GM12878 (cell line): ENCODE results near the gene OXER1. TPM values are rescaled to one million over a fixed set of nuclear protein-coding genes. Genes with fewer than 3 reads are reported as not detected.

Experiments
- ATAC-seq: fragments of 200-7000 bp; cut with Tn5 transposase; 3 replicates; pipeline ENCODE4 v1.9.1; 2020; ENCODE audit warnings: mild to moderate bottlenecking, moderate library complexity
- BruUV-seq: library from RNA; stranded (reverse); fragments of 400-500 nt; replicated peaks from 2 replicates; lab custom pipeline; 2021; lab: Mats Ljungman, UMichigan
- CTCF ChIA-PET: fragments of 300-600 bp; sonication (Branson Sonifier 250); formaldehyde crosslinking; extraction: SDS; loops from one replicate; lab custom pipeline; 2021; ENCODE audit warnings: inconsistent platforms; lab: Yijun Ruan, JAX
- POLR2A ChIA-PET: fragments of 350-600 bp; formaldehyde crosslinking; extraction: SDS; loops from one replicate; lab custom pipeline; 2021; ENCODE audit warnings: inconsistent platforms; lab: Charles Lee
- RAD21 ChIA-PET: fragments of 300-600 bp; sonication (Branson Sonifier 250); formaldehyde crosslinking; loops from one replicate; lab custom pipeline; 2023; ENCODE audit warnings: antibody characterized with exemption; ENCODE audit not compliant: unreplicated experiment; lab: Charles Lee
- SMC1A ChIA-PET: fragments of 300-600 bp; sonication (Branson Sonifier 250); formaldehyde crosslinking; loops from one replicate; lab custom pipeline; 2023; ENCODE audit not compliant: unreplicated experiment, uncharacterized antibody; lab: Charles Lee
- DNase-seq: peaks from one replicate; pipeline ENCODE4 v3.0.0-alpha.2; 2011; ENCODE audit warnings: low read depth, low spot score
- FAIRE-seq: peaks from 3 replicates; lab custom pipeline; 2011; peaks lifted over from hg19 to GRCh38; lab: Jason Lieb, UNC
- H2AFZ ChIP-seq: 2 replicates; pipeline ENCODE4 v1.6.0; 2011; ENCODE audit warnings: low read depth, low read length, control low read depth; ENCODE audit not compliant: control insufficient read depth
- H3K27ac ChIP-seq: 2 replicates; pipeline ENCODE4 v1.5.1; 2011; ENCODE audit warnings: control low read depth; ENCODE audit not compliant: control insufficient read depth, insufficient read depth
- H3K27me3 ChIP-seq, 2 experiments: replicated peaks in 1 of 2; 2 replicates each; pipeline versions ENCODE4 v1.6.0 to v1.6.1; 2011; ENCODE audit warnings: low read length in 1 of 2; ENCODE audit not compliant: control insufficient read depth in 2 of 2, insufficient read depth in 2 of 2
- H3K36me3 ChIP-seq, 2 experiments: 2 replicates each; pipeline ENCODE4 v1.5.1; 2011; ENCODE audit warnings: low read length in 1 of 2; ENCODE audit not compliant: control insufficient read depth in 2 of 2, insufficient read depth in 2 of 2
- H3K4me1 ChIP-seq: 2 replicates; pipeline ENCODE4 v1.6.1; 2011; ENCODE audit warnings: mild to moderate bottlenecking, low read length, moderate library complexity, mixed read lengths; ENCODE audit not compliant: control insufficient read depth, insufficient read depth
- H3K4me2 ChIP-seq: 2 replicates; pipeline ENCODE4 v1.6.0; 2011; ENCODE audit warnings: control low read depth; ENCODE audit not compliant: control insufficient read depth, insufficient read depth
- H3K4me3 ChIP-seq: fragments of 200-600 bp; sonication (generic); 2 replicates; pipeline ENCODE4 v1.5.1; 2016
- H3K79me2 ChIP-seq: 2 replicates; pipeline ENCODE4 v1.6.0; 2011; ENCODE audit warnings: low read length; ENCODE audit not compliant: control insufficient read depth, insufficient read depth
- H3K9ac ChIP-seq: 2 replicates; pipeline ENCODE4 v1.8.0; 2011; ENCODE audit warnings: low read length, control low read depth, mixed read lengths; ENCODE audit not compliant: control insufficient read depth, insufficient read depth
- H3K9me3 ChIP-seq: replicated peaks from 3 replicates; pipeline ENCODE4 v1.5.1; 2011; ENCODE audit warnings: mild to moderate bottlenecking, low read length; ENCODE audit not compliant: control insufficient read depth, insufficient read depth
- H4K20me1 ChIP-seq: 2 replicates; pipeline ENCODE4 v1.6.0; 2011; ENCODE audit not compliant: control insufficient read depth, insufficient read depth
- EED ChIP-seq: sonication (generic); IDR thresholded peaks from 2 replicates; pipeline ENCODE4 v1.6.1; 2016; ENCODE audit warnings: antibody characterized with exemption, low read depth
- EGR1 ChIP-seq, 2 experiments: IDR thresholded peaks; 1 replicate in 1 of 2; 2 replicates in 1 of 2; pipeline ENCODE4 v1.6.1; 2011 to 2012; ENCODE audit warnings: low read depth in 2 of 2, low read length in 2 of 2, borderline replicate concordance in 1 of 2, mild to moderate bottlenecking in 1 of 2, moderate library complexity in 1 of 2
- GABPA ChIP-seq: IDR thresholded peaks from 2 replicates; pipeline ENCODE4 v1.6.1; 2014; ENCODE audit warnings: antibody characterized with exemption, low read depth, mild to moderate bottlenecking, inconsistent platforms
- MTA2 ChIP-seq: fragments of 450-650 bp; IDR thresholded peaks from 2 replicates; pipeline ENCODE4 v1.6.1; 2016; ENCODE audit warnings: low read depth, mild to moderate bottlenecking, moderate library complexity
- TBL1XR1 ChIP-seq: IDR thresholded peaks from 2 replicates; pipeline ENCODE4 v1.6.1; 2012; ENCODE audit warnings: low read depth, low read length, improper control_type of control experiment
- TCF3 ChIP-seq: IDR thresholded peaks from 2 replicates; pipeline ENCODE4 v1.6.1; 2012; ENCODE audit warnings: low read depth, mild to moderate bottlenecking, low read length, borderline replicate concordance; ENCODE audit not compliant: insufficient read depth
- WGBS: methylation state at CpG from one replicate; pipeline ENCODE4 v1.1.6; 2016; ENCODE audit warnings: low lambda C conversion rate; ENCODE audit not compliant: insufficient replicate concordance, insufficient coverage; ENCODE audit errors: missing lambda C conversion rate; 5-methylcytosine and 5-hydroxymethylcytosine counted together
- in situ Hi-C: fragments of 300-500 bp; cut with MboI; formaldehyde crosslinking; loops from 9 replicates; pipeline ENCODE4 v1.14.3; 2018; ENCODE audit warnings: mixed read lengths
- intact Hi-C: fragments of 100-400 bp; cut with micrococcal nuclease; formaldehyde crosslinking; loops from one replicate; pipeline ENCODE4 v1.14.2; 2022; ENCODE audit not compliant: unreplicated experiment
- polyA plus RNA-seq, 11 experiments: library from polyadenylated mRNA; depleted of rRNA in 4 of 11; unstranded in 6 of 11; stranded (reverse) in 5 of 11; fragments of >200 nt; fragmentation: Nextera tagmentation in 4 of 11; fragmentation: Illumina TruSeq in 1 of 11; extraction: Ambion mirVana in 4 of 11; extraction: Trizol in 1 of 11; gene quantifications; 1 replicate in 1 of 11; 2 replicates in 10 of 11; pipeline versions ENCODE4 v1.2.1 to v1.2.3, GENCODE V29; 2011 to 2016; ENCODE audit warnings: inconsistent platforms in 2 of 11, missing spikeins in 2 of 11, low read depth in 1 of 11
- total RNA-seq, 4 experiments: library from RNA; depleted of rRNA in 3 of 4; stranded (reverse); fragments of >200 nt in 3 of 4; fragmentation: Illumina TruSeq in 1 of 4; extraction: Trizol in 1 of 4; gene quantifications; 2 replicates each; pipeline versions ENCODE4 v1.2.1 to v1.2.3, GENCODE V29; 2013 to 2021
- TF ChIP-seq, protein P1 (sequence below): IDR thresholded peaks from 2 replicates; pipeline ENCODE4 v1.6.1; 2012; ENCODE audit warnings: improper control_type of control experiment, low read depth, low read length; ENCODE audit not compliant: insufficient replicate concordance
- TF ChIP-seq, protein P2 (sequence below): fragments of 450-650 bp; IDR thresholded peaks from 2 replicates; pipeline ENCODE4 v1.6.1; 2017; ENCODE audit warnings: low read depth, mild to moderate bottlenecking, moderate library complexity
- TF ChIP-seq, protein P3 (sequence below): fragments of 450-650 bp; IDR thresholded peaks from 2 replicates; pipeline ENCODE4 v1.6.1; 2017; ENCODE audit warnings: mild to moderate bottlenecking, moderate library complexity

The OXER1 gene
- total and polyA plus RNA-seq, 10 of the 15 experiments (the other 5 are each of a cell fraction or from before 2014, with no cell fraction given), result 0.11 to 8.6 (median 3.3) TPM

DNA sequence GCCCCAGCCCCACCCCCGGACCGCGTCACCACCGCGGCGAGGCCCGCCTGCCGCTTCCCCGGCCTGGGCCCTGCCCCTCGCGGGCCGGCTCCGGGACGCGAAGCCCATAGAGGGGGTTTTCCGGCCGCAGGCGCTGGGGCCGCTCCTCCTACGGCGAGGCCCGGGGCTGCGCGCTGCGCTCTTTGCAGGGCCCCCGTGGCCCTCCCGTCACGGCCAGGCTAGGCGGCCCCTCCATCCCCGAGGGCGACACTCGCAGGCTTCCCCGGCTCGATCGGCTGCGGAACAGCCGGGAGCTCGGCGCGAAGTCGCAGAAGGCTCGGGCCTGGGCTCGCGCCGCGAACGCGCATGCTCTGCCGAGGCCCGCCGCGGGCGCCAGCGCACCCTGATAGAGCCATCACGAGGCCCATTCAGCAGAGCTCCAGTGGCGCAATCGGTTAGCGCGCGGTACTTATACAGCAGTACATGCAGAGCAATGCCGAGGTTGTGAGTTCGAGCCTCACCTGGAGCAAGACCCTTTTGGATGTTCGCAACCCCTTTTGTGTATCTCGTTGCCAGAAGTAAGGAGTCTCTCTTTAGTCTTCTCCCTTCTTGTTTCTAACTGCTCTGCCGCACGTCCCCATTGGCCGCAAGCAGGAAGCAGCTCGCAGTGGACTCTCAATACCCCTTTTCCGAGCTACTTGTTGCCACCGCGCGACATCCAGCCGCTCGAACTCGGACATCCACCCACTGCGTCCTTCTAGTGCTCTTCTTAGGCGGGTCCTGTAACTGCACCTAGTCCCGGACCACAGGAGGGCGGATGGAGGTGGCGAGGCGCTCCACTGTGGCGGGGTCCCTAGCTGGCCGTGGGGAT, 46.4 kb upstream of the OXER1 start:
- FAIRE-seq, result peak; percentile 92
- TF ChIP-seq, protein P1, sequence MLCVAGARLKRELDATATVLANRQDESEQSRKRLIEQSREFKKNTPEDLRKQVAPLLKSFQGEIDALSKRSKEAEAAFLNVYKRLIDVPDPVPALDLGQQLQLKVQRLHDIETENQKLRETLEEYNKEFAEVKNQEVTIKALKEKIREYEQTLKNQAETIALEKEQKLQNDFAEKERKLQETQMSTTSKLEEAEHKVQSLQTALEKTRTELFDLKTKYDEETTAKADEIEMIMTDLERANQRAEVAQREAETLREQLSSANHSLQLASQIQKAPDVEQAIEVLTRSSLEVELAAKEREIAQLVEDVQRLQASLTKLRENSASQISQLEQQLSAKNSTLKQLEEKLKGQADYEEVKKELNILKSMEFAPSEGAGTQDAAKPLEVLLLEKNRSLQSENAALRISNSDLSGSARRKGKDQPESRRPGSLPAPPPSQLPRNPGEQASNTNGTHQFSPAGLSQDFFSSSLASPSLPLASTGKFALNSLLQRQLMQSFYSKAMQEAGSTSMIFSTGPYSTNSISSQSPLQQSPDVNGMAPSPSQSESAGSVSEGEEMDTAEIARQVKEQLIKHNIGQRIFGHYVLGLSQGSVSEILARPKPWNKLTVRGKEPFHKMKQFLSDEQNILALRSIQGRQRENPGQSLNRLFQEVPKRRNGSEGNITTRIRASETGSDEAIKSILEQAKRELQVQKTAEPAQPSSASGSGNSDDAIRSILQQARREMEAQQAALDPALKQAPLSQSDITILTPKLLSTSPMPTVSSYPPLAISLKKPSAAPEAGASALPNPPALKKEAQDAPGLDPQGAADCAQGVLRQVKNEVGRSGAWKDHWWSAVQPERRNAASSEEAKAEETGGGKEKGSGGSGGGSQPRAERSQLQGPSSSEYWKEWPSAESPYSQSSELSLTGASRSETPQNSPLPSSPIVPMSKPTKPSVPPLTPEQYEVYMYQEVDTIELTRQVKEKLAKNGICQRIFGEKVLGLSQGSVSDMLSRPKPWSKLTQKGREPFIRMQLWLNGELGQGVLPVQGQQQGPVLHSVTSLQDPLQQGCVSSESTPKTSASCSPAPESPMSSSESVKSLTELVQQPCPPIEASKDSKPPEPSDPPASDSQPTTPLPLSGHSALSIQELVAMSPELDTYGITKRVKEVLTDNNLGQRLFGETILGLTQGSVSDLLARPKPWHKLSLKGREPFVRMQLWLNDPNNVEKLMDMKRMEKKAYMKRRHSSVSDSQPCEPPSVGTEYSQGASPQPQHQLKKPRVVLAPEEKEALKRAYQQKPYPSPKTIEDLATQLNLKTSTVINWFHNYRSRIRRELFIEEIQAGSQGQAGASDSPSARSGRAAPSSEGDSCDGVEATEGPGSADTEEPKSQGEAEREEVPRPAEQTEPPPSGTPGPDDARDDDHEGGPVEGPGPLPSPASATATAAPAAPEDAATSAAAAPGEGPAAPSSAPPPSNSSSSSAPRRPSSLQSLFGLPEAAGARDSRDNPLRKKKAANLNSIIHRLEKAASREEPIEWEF, result no peak
- TF ChIP-seq MTA2 (no peak), TBL1XR1 (peak; percentile 85), EGR1 (IDR thresholded peaks at IDR 0.05; ENCODE audit: borderline replicate concordance in 1 of 2, low read depth in 2 of 2, low read length in 2 of 2) (0 out of 3 replicates have a peak, but pooled peaks of 1 of the 2 experiments have one; percentile 5), EED (peak; percentile 59; the same call in 1 of the 2 replicates), TCF3 (peak; percentile 75; the same call in 1 of the 2 replicates), GABPA (peak; percentile 61; the same call in 1 of the 2 replicates)
- TF ChIP-seq, protein P2, sequence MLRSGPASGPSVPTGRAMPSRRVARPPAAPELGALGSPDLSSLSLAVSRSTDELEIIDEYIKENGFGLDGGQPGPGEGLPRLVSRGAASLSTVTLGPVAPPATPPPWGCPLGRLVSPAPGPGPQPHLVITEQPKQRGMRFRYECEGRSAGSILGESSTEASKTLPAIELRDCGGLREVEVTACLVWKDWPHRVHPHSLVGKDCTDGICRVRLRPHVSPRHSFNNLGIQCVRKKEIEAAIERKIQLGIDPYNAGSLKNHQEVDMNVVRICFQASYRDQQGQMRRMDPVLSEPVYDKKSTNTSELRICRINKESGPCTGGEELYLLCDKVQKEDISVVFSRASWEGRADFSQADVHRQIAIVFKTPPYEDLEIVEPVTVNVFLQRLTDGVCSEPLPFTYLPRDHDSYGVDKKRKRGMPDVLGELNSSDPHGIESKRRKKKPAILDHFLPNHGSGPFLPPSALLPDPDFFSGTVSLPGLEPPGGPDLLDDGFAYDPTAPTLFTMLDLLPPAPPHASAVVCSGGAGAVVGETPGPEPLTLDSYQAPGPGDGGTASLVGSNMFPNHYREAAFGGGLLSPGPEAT, result peak; percentile 12; the same call in 1 of the 2 replicates
- TF ChIP-seq, protein P3, sequence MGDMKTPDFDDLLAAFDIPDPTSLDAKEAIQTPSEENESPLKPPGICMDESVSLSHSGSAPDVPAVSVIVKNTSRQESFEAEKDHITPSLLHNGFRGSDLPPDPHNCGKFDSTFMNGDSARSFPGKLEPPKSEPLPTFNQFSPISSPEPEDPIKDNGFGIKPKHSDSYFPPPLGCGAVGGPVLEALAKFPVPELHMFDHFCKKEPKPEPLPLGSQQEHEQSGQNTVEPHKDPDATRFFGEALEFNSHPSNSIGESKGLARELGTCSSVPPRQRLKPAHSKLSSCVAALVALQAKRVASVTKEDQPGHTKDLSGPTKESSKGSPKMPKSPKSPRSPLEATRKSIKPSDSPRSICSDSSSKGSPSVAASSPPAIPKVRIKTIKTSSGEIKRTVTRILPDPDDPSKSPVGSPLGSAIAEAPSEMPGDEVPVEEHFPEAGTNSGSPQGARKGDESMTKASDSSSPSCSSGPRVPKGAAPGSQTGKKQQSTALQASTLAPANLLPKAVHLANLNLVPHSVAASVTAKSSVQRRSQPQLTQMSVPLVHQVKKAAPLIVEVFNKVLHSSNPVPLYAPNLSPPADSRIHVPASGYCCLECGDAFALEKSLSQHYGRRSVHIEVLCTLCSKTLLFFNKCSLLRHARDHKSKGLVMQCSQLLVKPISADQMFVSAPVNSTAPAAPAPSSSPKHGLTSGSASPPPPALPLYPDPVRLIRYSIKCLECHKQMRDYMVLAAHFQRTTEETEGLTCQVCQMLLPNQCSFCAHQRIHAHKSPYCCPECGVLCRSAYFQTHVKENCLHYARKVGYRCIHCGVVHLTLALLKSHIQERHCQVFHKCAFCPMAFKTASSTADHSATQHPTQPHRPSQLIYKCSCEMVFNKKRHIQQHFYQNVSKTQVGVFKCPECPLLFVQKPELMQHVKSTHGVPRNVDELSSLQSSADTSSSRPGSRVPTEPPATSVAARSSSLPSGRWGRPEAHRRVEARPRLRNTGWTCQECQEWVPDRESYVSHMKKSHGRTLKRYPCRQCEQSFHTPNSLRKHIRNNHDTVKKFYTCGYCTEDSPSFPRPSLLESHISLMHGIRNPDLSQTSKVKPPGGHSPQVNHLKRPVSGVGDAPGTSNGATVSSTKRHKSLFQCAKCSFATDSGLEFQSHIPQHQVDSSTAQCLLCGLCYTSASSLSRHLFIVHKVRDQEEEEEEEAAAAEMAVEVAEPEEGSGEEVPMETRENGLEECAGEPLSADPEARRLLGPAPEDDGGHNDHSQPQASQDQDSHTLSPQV, result no peak

More for the DNA sequence above, 46.4 kb upstream of the OXER1 start:
- peaks cover 9% of the 10 kb centered on the region for H3K4me1 ChIP-seq
- BruUV-seq, result TSS peak; percentile 81
- ChIA-PET POLR2A (interaction anchor here (0.6 to 3.8 kb wide), 12 partner anchors 10 to 786 kb away, joined by 3 to 99 read pairs (median 5); partner anchors contain the start of genes HAAO, THADA and ZFP36L2), CTCF (interaction anchor here (0.6 to 6.1 kb wide), 9 partner anchors 10 to 760 kb away, joined by 3 to 69 read pairs (median 4); partner anchors contain the start of gene HAAO), RAD21 (interaction anchor here (1.2 to 3.5 kb wide), 12 partner anchors 10 to 412 kb away, joined by 3 to 96 read pairs (median 4); partner anchors contain the start of gene HAAO), SMC1A (interaction anchor here (0.5 to 3.7 kb wide), 18 partner anchors 10 to 665 kb away, joined by 3 to 60 read pairs (median 4); partner anchors contain the start of gene HAAO)
- peak overlapping the region; percentile 68 for H3K4me3 ChIP-seq
- under 1% methylated on average over 72 of the region's 83 CpGs for WGBS
- no peaks in the 10 kb centered on the region for H3K79me2 ChIP-seq
- in situ Hi-C loops, result no loop called here
- H2AFZ ChIP-seq, result peak overlapping the region; percentile 93
- no peaks in the 10 kb centered on the region for H3K27me3 ChIP-seq
- H3K36me3 ChIP-seq, result no peaks in the 10 kb centered on the region
- peak overlapping the region; percentile 97 for H3K27ac ChIP-seq
- ATAC-seq (peak; percentile 84), DNase-seq (peak; percentile 95)
- no peaks in the 10 kb centered on the region for H4K20me1 ChIP-seq
- peak overlapping the region; percentile 85 for H3K4me2 ChIP-seq
- no peaks in the 10 kb centered on the region; the same call in 2 of the 3 replicates for H3K9me3 ChIP-seq
- H3K9ac ChIP-seq, result peak overlapping the region; percentile 97
- intact Hi-C loops, result loop anchor here (1.0 to 5.0 kb wide), 2 partner anchors 15 to 417 kb away; partner anchors contain the start of gene ZFP36L2
